HG03108 (cell line): ENCODE results near the gene HERC4.
A peak's percentile ranks its signal among the peaks of the same experiment; 100 is the strongest.

ENCODE experiments used
- ATAC-seq: cut with Tn5 transposase; IDR thresholded peaks from one replicate; pipeline ENCODE4 v1.9.1; 2021; ENCODE audit warnings: moderate library complexity; ENCODE audit not compliant: unreplicated experiment

HERC4 gene, protein sequence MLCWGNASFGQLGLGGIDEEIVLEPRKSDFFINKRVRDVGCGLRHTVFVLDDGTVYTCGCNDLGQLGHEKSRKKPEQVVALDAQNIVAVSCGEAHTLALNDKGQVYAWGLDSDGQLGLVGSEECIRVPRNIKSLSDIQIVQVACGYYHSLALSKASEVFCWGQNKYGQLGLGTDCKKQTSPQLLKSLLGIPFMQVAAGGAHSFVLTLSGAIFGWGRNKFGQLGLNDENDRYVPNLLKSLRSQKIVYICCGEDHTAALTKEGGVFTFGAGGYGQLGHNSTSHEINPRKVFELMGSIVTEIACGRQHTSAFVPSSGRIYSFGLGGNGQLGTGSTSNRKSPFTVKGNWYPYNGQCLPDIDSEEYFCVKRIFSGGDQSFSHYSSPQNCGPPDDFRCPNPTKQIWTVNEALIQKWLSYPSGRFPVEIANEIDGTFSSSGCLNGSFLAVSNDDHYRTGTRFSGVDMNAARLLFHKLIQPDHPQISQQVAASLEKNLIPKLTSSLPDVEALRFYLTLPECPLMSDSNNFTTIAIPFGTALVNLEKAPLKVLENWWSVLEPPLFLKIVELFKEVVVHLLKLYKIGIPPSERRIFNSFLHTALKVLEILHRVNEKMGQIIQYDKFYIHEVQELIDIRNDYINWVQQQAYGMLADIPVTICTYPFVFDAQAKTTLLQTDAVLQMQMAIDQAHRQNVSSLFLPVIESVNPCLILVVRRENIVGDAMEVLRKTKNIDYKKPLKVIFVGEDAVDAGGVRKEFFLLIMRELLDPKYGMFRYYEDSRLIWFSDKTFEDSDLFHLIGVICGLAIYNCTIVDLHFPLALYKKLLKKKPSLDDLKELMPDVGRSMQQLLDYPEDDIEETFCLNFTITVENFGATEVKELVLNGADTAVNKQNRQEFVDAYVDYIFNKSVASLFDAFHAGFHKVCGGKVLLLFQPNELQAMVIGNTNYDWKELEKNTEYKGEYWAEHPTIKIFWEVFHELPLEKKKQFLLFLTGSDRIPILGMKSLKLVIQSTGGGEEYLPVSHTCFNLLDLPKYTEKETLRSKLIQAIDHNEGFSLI

DNA sequence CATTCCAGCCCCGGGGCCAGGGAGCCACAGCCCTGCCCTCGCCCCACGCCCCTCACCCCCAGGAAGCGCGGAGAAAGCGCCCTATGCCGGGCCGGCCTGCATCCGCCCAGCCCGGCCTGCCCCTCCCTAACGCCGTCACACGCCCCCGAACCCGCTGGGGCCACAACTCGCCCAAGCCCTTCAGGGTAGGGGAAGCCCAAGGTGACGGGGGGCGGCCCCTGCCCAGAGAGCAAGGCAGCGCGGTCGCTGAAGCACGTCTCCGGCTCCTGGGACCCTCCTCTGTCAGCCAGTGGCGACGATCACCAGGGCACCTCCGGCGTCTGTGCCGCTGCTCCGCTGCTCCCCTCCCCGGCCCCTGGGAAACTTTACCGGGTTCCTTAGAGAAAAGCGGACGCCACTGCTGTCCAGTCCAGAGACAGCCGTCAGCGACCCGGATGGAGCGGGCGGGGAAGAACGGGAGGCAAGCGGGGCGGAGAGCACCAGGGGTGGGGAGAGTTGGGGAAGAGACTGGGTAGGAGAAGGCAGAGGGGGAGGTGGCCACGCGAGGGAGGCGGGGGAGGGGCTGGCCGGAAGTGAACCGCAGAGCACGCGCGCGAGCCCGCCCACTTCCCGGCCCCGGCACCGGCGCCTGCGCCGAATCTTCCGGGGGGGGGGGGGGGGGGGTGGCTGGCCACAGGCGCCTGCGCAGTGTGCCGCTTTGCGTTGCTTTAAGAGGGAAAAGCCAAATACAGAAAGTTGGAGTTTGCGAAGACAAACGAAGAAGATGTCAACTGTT, at the start of gene HERC4:
Gene HERC4, minus strand, starts transcription at position 509 of the 775 bp plus-strand sequence. CDS start 2,175 bp downstream, outside the sequence.
- ATAC-seq: peak; percentile 89

DNA sequence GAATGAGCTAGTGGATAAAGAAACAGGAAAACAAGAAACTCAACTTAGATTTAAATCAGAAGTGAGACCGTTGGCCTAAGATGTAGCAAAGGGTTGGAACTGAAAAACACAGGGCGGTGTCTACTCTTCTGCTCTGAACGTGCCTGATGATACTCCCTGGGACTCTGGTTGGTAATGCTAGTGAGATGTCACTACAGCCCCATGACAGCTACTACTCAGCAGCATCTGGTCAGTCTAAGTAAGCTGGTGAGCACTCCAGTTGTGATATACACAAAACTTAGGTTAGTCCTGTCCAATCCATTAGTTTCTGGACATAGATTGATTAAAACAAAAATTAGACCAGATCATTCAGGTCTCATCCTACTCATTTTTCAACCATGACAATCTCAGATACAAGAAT, 49.6 kb upstream of the HERC4 start:
- no peak for ATAC-seq

DNA sequence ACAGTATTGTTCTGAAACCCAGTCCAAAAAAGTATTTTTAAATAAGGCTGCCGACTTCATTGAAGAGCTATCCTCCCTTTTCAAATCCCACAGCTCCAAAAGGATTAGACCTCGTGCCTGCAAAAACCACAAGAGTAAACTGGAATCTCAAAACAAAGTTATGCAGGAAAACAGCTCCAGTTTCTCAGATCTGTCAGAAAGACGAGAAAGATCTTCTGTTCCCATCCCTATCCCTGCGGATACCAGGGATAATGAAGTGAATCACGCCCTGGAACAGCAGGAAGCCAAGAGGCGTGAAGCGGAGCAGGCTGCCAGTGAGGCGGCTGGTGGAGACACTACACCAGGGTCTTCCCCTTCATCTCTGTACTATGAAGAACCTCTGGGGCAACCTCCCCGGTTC, 46.8 kb upstream of the HERC4 start:
- no peak for ATAC-seq

DNA sequence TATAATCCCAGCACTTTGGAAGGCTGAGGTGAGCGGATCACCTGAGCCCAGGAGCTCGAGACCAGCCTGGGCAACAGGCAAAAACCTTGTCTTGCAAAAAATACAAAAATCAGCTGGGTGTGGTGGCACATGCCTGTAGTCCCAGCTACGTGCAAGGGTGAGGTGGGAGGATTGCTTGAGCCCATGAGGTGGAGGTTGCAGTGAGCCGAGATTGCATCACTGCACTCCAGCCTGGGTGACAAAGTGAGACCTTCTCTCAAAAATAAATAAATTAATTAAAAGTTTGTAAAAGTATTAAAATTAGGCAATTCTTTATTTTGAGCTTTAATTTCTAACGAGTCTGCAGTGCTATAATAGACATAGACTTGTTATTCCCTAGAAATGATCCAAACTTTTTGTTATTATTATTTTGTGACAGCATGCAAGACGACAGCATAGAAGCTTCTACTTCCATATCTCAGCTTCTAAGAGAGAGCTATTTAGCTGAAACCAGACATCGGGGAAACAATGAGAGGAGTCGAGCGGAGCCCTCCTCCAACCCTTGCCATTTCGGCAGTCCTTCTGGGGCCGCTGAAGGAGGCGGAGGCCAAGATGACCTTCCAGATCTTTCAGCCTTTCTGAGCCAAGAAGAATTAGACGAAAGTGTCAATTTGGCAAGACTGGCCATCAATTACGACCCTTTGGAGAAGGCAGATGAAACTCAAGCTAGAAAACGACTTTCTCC, 46.1 kb upstream of the HERC4 start:
- no peak for ATAC-seq

DNA sequence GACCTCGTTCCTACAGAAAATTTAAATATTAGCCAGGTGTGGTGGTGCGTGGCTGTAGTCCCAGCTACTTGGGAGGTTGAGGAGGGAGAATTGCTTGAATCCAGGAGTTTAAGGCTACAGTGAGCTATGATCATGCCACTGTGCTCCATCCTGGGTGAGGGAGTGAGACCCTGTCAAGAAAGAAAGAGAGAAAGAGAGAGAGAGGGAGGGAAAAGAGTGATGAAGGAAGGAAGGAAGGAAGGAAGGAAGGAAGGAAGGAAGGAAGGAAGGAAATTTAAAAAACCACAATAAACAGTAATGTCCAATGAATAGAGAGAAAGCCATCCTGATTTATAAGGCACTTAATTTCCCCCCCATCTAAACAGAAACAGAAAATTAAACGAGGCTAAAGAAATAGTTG, 43.6 kb upstream of the HERC4 start:
- ATAC-seq: no peak

DNA sequence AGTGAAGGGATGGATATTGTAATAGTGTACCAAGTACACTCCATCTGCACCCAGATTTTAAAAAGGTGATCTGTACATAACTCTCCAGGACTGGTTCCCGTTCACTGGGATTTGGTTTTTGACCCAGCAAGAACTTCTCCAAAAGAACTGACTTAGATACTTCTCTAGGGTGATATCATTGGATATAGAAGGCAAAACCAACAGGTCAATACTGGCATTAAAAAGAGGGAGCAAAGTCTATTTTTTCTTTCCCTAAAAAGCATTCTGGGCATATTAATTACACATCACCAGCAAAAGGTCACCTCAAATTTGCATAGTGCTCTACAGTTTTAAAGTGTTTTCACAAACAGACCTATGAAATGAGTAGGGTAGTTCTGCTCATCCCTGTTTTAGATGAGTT, 37.8 kb upstream of the HERC4 start:
- no peak for ATAC-seq

DNA sequence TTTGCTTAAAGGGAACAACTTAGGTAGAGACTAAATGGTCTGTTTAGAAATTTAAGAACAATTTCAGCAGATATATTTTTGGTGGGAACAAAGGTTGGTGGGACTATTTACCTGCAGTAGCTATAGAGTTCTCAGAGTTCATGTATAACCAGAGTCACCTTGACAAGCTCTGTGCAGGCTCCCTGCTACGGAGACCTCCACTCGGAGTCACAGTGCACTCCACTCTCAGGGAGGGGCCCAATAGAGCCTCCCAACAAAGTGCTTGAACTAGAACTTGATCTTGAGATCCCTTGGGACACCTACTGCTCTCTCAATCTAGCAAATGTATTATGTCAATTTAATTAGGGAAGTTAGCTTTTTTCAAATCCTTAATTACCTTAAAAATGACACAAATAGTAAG, 36.5 kb upstream of the HERC4 start:
- no peak for ATAC-seq

DNA sequence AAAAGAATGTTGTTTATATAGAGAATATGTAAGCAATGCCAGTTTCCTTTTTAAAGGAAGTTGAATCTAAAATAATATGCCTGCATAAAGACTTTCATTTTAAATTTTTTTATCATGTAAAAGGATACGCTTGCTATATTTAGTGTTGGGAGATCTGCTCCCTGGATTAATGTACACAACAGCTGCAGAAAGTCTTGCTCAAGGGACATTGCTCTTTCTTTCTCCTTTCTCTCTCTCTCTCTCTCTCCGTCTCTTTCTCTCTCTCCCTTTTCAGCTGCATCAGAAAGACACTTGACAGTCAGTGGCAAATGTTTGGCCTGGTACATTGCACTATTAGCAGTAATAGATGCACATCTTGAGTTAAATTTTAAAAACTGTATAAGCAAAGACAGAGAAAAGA, 34.9 kb upstream of the HERC4 start:
- no peak for ATAC-seq

DNA sequence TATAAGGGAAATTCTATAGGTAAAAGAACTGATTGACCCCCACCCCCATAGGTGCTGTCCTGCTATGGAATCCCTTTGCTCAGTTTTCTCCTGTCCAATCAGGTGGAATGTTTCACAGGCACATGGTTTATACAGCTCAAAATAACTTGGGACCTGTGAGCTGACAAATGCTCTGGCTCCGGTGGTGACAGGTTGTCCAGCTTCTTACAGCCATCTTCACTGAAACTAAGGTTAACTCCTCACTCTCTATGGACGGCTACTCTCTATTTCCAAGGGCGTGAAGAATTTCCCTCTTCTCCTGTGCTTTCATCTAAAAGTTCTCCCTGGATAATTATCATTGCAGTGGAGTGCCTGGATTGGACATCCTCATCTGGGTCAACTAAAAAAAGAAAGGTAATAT, 34.2 kb upstream of the HERC4 start, which contains the start of gene MYPN:
Gene MYPN, plus strand, starts transcription at position 158 of the 400 bp plus-strand sequence. CDS start 11,951 bp downstream, outside the sequence.
- no peak for ATAC-seq

DNA sequence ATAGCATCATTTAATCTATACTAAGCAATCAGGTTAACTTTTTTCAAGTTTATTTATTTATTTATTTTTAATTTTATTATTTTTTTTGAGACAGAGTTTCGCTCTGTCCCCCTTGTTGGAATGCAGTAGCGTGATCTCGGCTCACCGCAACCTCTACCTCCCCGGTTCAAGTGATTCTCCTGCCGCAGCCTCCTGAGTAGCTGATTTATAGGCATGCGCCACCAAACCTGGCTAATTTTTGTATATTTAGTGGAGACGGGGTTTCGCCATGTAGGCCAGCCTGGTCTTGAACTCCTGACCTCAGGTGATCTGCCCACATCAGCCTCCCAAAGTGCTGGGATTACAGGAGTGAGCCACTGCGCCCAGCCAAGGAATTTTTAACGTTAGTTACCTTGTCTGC, 33.6 kb upstream of the HERC4 start:
- no peak for ATAC-seq

DNA sequence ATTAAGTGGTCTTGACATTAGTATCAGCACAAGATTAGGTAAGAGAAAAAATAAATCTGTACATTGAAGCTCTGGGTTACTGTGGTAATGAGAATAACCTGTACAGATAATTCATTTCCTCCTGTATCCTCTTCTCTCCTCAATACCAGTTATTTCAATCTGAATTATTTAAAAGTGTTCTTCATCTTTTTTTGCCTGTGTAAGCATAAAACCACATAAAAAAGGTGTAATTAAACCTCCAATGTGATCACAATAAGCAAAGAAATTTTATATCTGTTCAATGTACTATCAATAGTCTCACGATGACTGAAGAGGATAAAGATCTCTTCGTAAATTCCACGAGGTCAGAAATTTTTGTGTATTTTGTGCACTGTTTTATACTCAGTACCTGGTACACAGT, 33.0 kb upstream of the HERC4 start:
- no peak for ATAC-seq

DNA sequence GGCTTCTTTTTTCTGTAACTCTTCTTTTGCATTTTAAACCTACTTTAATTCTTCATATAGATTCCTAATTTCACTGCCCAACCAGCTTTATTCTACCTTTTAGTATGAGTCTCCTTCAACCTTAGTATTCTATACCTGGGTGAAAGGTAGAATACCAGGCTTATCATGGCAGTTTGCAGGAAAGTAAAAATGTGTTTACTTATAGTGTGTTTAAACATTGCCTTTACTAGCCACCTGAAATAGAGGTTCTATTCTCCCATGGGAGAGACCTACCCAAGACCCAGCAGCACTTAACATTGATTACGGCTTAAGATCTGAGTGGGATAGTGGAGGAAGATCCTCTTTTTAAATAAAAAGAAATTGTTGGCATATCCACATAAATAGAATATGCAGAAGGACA, 32.6 kb upstream of the HERC4 start:
- ATAC-seq: no peak

DNA sequence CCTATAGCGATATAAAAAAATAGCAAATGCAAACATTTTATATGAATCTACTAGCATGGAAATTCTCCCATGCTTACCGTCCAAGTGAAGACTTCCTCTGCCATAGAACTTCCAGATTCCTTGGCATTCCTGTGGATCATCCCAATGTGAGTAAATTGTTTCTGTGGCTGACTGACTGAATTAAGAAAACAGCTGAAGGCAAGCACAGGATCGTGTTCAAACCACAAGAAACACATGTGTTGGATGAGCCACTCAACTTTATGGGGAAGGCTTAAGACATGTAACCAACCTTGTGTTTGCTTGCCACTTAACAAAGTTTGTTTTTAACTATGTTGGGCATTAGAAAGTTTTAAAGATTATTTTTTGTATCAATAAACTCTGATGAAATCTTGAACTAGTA, 31.6 kb upstream of the HERC4 start:
- ATAC-seq: no peak

DNA sequence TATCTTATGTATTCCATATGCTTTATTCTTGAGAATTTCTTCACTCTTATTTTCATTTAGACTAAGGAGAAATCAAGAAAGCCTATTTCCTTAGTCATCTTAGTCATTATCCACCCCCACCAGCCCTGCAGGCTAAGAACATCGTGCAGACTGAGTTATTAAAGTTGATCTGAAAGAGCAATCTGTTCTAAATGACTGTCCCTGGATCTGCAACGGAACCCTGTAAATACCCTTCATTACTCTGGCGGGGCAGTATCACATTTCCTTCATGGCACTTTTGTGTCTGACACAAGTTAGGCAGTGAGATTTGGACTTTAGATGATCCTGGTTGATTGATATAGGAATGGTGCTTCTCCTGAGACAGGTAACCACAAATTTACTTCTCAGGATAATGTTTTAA, 30.7 kb upstream of the HERC4 start:
- ATAC-seq: no peak

DNA sequence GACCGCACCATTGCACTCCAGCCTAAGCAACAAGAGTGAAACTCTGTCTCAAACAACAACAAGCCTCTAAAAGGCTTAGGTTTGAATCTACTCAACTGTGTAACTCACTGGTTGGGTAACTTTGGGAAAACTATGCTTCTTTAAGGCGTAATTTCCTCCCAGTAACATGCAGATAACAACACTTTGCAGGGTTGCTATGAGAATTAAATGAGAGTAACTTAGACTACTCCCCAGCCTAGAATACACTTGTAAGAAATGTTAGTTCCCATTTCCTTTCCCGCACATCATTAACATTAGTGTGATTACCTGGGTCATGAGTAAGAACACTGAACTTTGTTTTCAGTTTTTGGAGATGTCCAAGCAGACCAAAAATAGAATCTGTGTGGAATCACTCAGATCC, 28.8 kb upstream of the HERC4 start:
- no peak for ATAC-seq

DNA sequence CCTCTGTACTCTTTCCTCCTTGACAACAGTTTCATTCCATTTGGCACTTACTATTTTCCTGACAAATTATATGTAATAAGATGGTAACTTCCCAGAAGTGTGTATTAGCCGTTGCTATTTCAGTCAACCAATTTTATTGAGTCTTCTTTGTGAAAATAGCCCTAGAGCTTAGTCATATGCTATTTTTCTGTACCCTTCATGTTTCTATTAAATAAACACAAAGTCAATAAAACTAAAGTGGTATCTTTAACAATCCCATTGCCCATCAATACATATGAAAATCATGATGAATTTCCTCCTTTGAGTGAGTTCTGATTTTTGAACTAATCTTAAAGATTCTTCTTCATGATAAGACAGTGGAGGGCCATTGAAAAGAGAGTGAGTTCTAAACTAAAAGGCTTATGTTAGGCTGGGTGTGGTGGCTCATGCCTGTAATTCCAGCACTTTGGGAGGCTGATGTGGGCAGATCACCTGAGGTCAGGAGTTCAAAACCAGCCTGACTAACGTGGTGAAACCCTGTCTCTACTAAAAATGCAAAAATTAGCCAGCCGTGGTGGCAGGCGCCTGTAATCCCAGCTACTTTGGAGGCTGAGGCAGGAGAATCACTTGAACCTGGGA, 28.3 kb upstream of the HERC4 start:
- ATAC-seq: no peak

DNA sequence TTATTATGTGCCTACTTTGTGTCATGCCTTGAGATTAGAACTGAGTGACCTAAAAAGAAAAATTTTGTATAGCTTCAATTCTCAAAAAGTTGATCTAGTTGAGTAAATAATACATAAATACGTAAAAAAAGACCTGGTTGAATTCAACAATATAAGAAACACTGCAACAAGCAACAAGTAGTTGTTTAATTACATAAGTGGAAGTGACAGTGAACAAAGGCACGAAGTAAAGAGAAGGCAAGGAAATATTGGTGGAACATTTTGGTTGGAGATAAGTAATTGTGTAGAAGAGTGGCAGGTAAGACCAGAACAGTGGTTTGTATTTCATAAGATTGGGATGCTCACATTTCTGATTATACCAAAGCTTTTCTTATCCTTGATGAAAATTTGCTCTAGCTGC, 26.0 kb upstream of the HERC4 start:
- no peak for ATAC-seq

DNA sequence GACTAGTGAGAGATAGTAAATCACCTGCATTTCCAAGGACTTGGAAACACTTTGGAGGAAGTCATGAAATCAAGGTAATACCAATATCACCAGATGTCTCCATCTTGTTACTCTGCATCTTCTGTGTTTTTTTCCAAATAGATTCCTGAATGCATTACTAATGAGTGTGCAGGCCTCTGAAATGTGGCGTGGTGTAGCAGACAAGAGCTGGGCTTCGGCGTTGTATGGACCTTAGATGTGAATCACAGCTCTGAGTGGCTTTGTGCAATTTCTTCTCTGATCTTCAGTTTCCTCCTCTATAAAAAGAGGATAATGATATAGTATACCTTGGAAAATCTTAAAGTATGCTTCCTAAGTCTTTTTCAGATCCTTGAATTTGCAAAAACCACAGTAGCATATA, 24.7 kb upstream of the HERC4 start:
- no peak for ATAC-seq

DNA sequence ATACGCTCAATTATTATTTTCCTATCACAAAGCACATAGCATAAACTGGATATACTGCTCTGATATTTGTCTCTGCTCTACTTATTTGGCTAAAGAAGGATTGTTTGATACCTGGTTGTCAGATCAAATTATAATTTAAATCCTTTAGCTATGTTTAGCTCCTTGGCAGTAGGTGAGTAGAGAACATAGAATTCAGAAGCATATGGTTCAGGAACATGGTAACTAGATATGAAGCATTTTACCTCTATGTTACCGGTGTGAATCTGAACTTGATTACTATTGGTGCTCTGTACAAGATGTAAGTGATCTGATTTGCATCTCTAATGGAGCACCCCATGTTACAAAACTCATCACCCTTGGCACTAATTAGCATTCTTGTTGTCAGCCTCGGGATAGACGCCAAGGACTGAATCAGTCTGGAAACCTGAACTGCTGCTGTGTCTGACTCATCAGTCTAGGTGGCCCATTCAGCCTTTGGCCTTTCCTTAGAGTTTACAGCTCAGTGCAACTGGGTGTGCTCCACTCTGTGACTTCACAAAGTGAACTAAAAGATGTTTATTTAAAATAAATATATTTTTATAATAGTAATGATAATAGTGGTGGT, 21.9 kb upstream of the HERC4 start:
- ATAC-seq: no peak
